Activated CD4-positive, alpha-beta T cell treated with anti-CD3 and anti-CD28 coated beads for 36 hours (primary cell): ENCODE data around the gene DCAF10. TPM values are rescaled to one million over a fixed set of nuclear protein-coding genes. Genes with fewer than 3 reads are reported as not detected.

Experiments
- total RNA-seq, 2 experiments: library from RNA; stranded (reverse); gene quantifications; one replicate each; pipeline ENCODE4 v1.2.3, GENCODE V29; 2021

Gene DCAF10
- total RNA-seq, 2 experiments from 2014 or later, result 13.9 to 15.4 TPM

Other genes with a start within 250 kb of the DCAF10 start
- 1 to 10 TPM; 2.6 TPM for gene FBXO10, start 224.4 kb upstream of the DCAF10 start, total RNA-seq
- 100 to 1,000 TPM; 118 to 153 TPM for gene TOMM5, start 208.2 kb upstream of the DCAF10 start, total RNA-seq
- not detected for gene FRMPD1, start 149.8 kb upstream of the DCAF10 start, total RNA-seq
- gene TRMT10B, start 47.0 kb upstream of the DCAF10 start, total RNA-seq, result 10 to 100 TPM; 12.3 to 15.6 TPM
- 100 to 1,000 TPM in 1 of 2 experiments, 10 to 100 TPM in 1; 86.9 to 117 TPM for gene EXOSC3, start 15.7 kb upstream of the DCAF10 start, total RNA-seq
- gene SLC25A51, start 103.3 kb downstream of the DCAF10 start, total RNA-seq, result 10 to 100 TPM; 25.5 to 29.4 TPM